Measurements from ENCODE around the gene ELOVL6. TPM values are rescaled to one million over a fixed set of nuclear protein-coding genes. Genes with fewer than 3 reads are reported as not detected.
"Not testable (repeated sequence)": the region's sequence is repeated elsewhere in the genome, so short reads cannot be mapped to it uniquely, and the experiment has no call there.

Gene ELOVL6
- total RNA-seq, 1 experiment from 2014 or later: 2.2 TPM

GRCh38 chr4:110160618-110161017, 37.8 kb downstream of the ELOVL6 start:
- Histone ChIP-seq H2AFZ (ENCODE audit: low read length) (no peak overlapping the region), H3K4me1 (ENCODE audit: insufficient read depth, low read length) (peaks cover 51% of the 10 kb centered on the region), H3K79me2 (ENCODE audit: low read length) (0 out of 2 replicates have a peak, but pooled peaks cover 2% of the 10 kb centered on the region), H3K27ac (ENCODE audit: low read length) (no peak overlapping the region), H3K4me2 (ENCODE audit: low read length) (no peak overlapping the region), H3K9ac (ENCODE audit: low read length) (no peak overlapping the region), H3F3A (ENCODE audit: low read length, unreplicated experiment) (no peaks in the 10 kb centered on the region), H3K27me3 (ENCODE audit: low read length) (no peaks in the 10 kb centered on the region), H3K4me3 (ENCODE audit: low read length) (no peak overlapping the region), H3K9me2 (replicated peaks; ENCODE audit: low read length) (no peaks in the 10 kb centered on the region), H4K20me1 (ENCODE audit: low read length) (no peaks in the 10 kb centered on the region), H3K36me3 (ENCODE audit: low read depth, low read length) (no peaks in the 10 kb centered on the region), H3K9me3 (ENCODE audit: low read length) (no peaks in the 10 kb centered on the region)
- intact Hi-C loops (cut with micrococcal nuclease): loop anchor here (5.0 kb wide), 1 partner anchor 37 kb away; the partner anchor contains the start of gene ELOVL6
- ATAC-seq: no peak
- no TSS peak for BruUV-seq (replicated peaks)
- no peak for DNase-seq
- ChIA-PET CTCF (no interaction called here), POLR2A (ENCODE audit: unreplicated experiment) (no interaction called here)
- TF ChIP-seq CTCF (conservative IDR thresholded peaks at IDR 0.05; ENCODE audit: low read depth, low read length): no peak
- TF ChIP-seq EZH2 (IDR thresholded peaks at IDR 0.05; ENCODE audit: low read length, unreplicated experiment): no peak
- no peak for TF ChIP-seq EZH2phosphoT487 (IDR thresholded peaks at IDR 0.05; ENCODE audit: borderline replicate concordance, low read length)

GRCh38 chr4:110159541-110159940, 38.9 kb downstream of the ELOVL6 start:
- Histone ChIP-seq H3K79me2 (ENCODE audit: low read length) (0 out of 2 replicates have a peak, but pooled peaks cover 2% of the 10 kb centered on the region), H3K27me3 (ENCODE audit: low read length) (no peaks in the 10 kb centered on the region), H4K20me1 (ENCODE audit: low read length) (no peaks in the 10 kb centered on the region), H3K4me3 (ENCODE audit: low read length) (no peak overlapping the region), H2AFZ (ENCODE audit: low read length) (no peak overlapping the region), H3K36me3 (ENCODE audit: low read depth, low read length) (no peaks in the 10 kb centered on the region), H3K9ac (ENCODE audit: low read length) (no peak overlapping the region), H3K27ac (ENCODE audit: low read length) (no peak overlapping the region), H3K4me1 (ENCODE audit: insufficient read depth, low read length) (peaks cover 41% of the 10 kb centered on the region), H3K9me2 (replicated peaks; ENCODE audit: low read length) (no peaks in the 10 kb centered on the region), H3K4me2 (ENCODE audit: low read length) (peak overlapping the region; percentile 65; the same call in 1 of the 2 replicates), H3K9me3 (ENCODE audit: low read length) (no peaks in the 10 kb centered on the region), H3F3A (ENCODE audit: low read length, unreplicated experiment) (no peaks in the 10 kb centered on the region)
- ATAC-seq: no peak
- no peak for TF ChIP-seq CTCF (conservative IDR thresholded peaks at IDR 0.05; ENCODE audit: low read depth, low read length)
- TF ChIP-seq EZH2phosphoT487 (IDR thresholded peaks at IDR 0.05; ENCODE audit: borderline replicate concordance, low read length): no peak
- TF ChIP-seq EZH2 (IDR thresholded peaks at IDR 0.05; ENCODE audit: low read length, unreplicated experiment): no peak
- DNase-seq: no peak
- intact Hi-C loops (cut with micrococcal nuclease): loop anchor here (2.0 kb wide), 1 partner anchor 109 kb away; no protein-coding TSS in a partner anchor
- no TSS peak for BruUV-seq (replicated peaks)
- ChIA-PET CTCF (interaction anchor here (0.6 kb wide), 1 partner anchor 272 kb away, joined by 3 read pairs; no protein-coding TSS in a partner anchor), POLR2A (ENCODE audit: unreplicated experiment) (no interaction called here)

- no peak overlapping the region for H3K4me2 ChIP-seq (ENCODE audit: low read length)
- DNase-seq: no peak
- no peaks in the 10 kb centered on the region for H3F3A ChIP-seq (ENCODE audit: low read length, unreplicated experiment)
- POLR2A ChIA-PET (ENCODE audit: unreplicated experiment): no interaction called here
- no peak overlapping the region for H3K4me3 ChIP-seq (ENCODE audit: low read length)
- no peak for TF ChIP-seq EZH2 (IDR thresholded peaks at IDR 0.05; ENCODE audit: low read length, unreplicated experiment)
- TF ChIP-seq CTCF (conservative IDR thresholded peaks at IDR 0.05; ENCODE audit: low read depth, low read length): no peak
- no peak for TF ChIP-seq EZH2phosphoT487 (IDR thresholded peaks at IDR 0.05; ENCODE audit: borderline replicate concordance, low read length)
- H4K20me1 ChIP-seq (ENCODE audit: low read length): no peaks in the 10 kb centered on the region
- ATAC-seq: no peak
- H3K9ac ChIP-seq (ENCODE audit: low read length): no peak overlapping the region
- no TSS peak for BruUV-seq (replicated peaks)
- H3K4me1 ChIP-seq (ENCODE audit: insufficient read depth, low read length): peaks cover 23% of the 10 kb centered on the region
- H3K27me3 ChIP-seq (ENCODE audit: low read length): no peaks in the 10 kb centered on the region
- H3K79me2 ChIP-seq (ENCODE audit: low read length): 0 out of 2 replicates have a peak, but pooled peaks cover 2% of the 10 kb centered on the region
- H3K9me2 ChIP-seq (replicated peaks; ENCODE audit: low read length): no peaks in the 10 kb centered on the region
- intact Hi-C loops (cut with micrococcal nuclease): no loop called here
- no peaks in the 10 kb centered on the region for H3K36me3 ChIP-seq (ENCODE audit: low read depth, low read length)
- no peak overlapping the region for H3K27ac ChIP-seq (ENCODE audit: low read length)
- H2AFZ ChIP-seq (ENCODE audit: low read length): no peak overlapping the region
- H3K9me3 ChIP-seq (ENCODE audit: low read length): no peaks in the 10 kb centered on the region
- CTCF ChIA-PET: no interaction called here
Measured at GRCh38 chr4:110157580-110157979, 40.8 kb downstream of the ELOVL6 start.

- BruUV-seq (replicated peaks); H3K9ac ChIP-seq (ENCODE audit: low read length); H3K27ac ChIP-seq (ENCODE audit: low read length); H3K36me3 ChIP-seq (ENCODE audit: low read depth, low read length); CTCF ChIA-PET; POLR2A ChIA-PET (ENCODE audit: unreplicated experiment); intact Hi-C loops (cut with micrococcal nuclease); ATAC-seq; H3K9me3 ChIP-seq (ENCODE audit: low read length); H3F3A ChIP-seq (ENCODE audit: low read length, unreplicated experiment); H4K20me1 ChIP-seq (ENCODE audit: low read length); H3K79me2 ChIP-seq (ENCODE audit: low read length); H3K27me3 ChIP-seq (ENCODE audit: low read length); H3K9me2 ChIP-seq (replicated peaks; ENCODE audit: low read length); H2AFZ ChIP-seq (ENCODE audit: low read length); H3K4me3 ChIP-seq (ENCODE audit: low read length); H3K4me2 ChIP-seq (ENCODE audit: low read length): not testable (repeated sequence)
- DNase-seq: peak; percentile 15
- peaks cover 23% of the 10 kb centered on the region for H3K4me1 ChIP-seq (ENCODE audit: insufficient read depth, low read length)
Measured at GRCh38 chr4:110157166-110157565, 41.2 kb downstream of the ELOVL6 start.
